Measurements from ENCODE around the gene DLGAP4. TPM values are rescaled to one million over a fixed set of nuclear protein-coding genes. Genes with fewer than 3 reads are reported as not detected.

The DLGAP4 gene
- polyA plus RNA-seq, 4 donors: 45.2 to 78.3 (median 64.8) TPM

DNA sequence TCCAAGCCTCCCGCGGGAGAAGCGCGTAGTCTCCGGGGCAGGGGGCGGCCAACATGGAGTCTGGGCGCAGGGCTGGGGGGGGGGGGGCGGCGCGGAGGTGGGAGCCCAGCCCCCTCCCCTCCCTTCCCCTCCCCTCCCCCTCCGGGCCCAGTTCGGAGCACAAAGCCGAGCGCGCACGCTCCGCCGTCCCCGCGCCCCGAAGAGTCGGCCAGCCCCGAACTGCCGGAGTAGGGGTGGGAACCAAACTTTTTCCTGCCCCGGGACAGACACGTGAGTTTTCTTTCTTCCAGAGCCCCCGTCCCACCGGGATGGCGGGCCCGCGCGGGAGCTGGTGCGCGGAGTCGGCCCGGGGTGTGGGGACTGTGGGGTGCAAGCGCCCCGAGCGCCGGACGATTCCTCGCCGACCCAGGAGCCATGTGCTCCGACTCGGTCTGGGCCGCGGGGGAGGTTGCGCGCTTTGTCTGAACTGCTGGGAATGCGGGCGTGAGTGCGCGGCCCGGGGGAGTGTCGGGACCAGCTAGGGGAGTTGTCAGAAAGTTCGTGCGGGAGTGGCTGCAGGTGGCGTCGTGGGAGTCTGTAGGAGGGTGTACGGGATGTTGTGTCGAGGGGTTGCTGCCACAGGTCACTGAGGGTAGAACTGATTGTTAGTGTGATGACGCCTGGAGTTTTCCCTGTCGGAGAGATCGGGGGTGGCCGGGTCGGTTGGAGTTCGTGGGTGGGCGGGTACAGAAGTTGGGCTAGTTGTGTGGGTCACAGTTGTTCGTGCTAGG lies 268.4 kb downstream of the DLGAP4 start:
- peak; percentile 54 to 61 (median 57) for DNase-seq (ENCODE audit: low read depth in 4 of 4, low spot score in 2 of 4)

GRCh38 chr20:36576081-36576445 lies 269.9 kb downstream of the DLGAP4 start:
- no peak for DNase-seq (ENCODE audit: low read depth in 4 of 4, low spot score in 2 of 4)

Other genes with a start within 250 kb of the DLGAP4 start
- 10 to 100 TPM; 63.6 to 81.6 (median 71.9) TPM for gene EPB41L1, start 151.6 kb upstream of the DLGAP4 start, polyA plus RNA-seq (ENCODE audit: insufficient read length in 4 of 4)
- gene AAR2, start 69.9 kb upstream of the DLGAP4 start, polyA plus RNA-seq (ENCODE audit: insufficient read length in 4 of 4): 10 to 100 TPM; 40.7 to 49.4 (median 46.0) TPM
- 100 to 1,000 TPM; 216 to 331 (median 230) TPM for gene MYL9, start 235.2 kb downstream of the DLGAP4 start, polyA plus RNA-seq (ENCODE audit: insufficient read length in 4 of 4)

Measured in left renal cortex interstitium (tissue), 4 donors.